Measurements from ENCODE around the gene RGL1. TPM values are rescaled to one million over a fixed set of nuclear protein-coding genes. Genes with fewer than 3 reads are reported as not detected.

The RGL1 gene
- total and polyA plus RNA-seq, 8 donors: 0.58 to 22.2 (median 8.5) TPM

DNA sequence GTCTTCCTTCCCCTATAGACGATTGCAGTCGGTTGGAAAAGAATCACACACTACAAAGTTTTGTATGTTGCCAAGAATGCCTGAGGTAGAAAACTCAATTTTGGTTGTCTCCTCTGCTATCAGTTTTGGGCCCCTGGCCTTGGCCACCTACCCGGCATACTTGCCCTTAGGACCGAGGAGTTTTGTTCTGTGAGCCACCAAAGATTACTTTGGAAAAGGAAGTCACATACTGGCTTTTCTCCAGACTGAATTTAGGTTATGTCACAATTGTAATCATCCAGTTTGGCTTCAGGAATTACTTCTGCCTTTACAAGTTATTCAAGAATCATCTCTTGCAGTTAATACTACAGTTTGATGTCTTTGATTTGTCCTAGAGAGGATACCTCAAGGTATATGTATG lies 71.4 kb downstream of the RGL1 start:
- no peaks in the 10 kb centered on the region for H3K9me3 ChIP-seq
- WGBS, 5 donors: 44 to 64% (median 57%) methylated on average over 4 of the region's 4 CpGs
- DNase-seq: no peak
- H3K27ac ChIP-seq: peak overlapping the region in 4 of 5 donors; percentile 53 to 80 (median 74)
- intact Hi-C loops (cut with DNase I; ENCODE audit: low total_unique reads): no loop called here
- H3K27me3 ChIP-seq: no peaks in the 10 kb centered on the region
- TF ChIP-seq POLR2AphosphoS5 (IDR thresholded peaks at IDR 0.05) (no peak), EP300 (IDR thresholded peaks at IDR 0.05) (no peak), POLR2A (IDR thresholded peaks at IDR 0.05) (no peak), CTCF (IDR thresholded peaks at IDR 0.05) (no peak)
- peaks cover 0 to 1% (median 0%) of the 10 kb centered on the region in 4 donors for H3K36me3 ChIP-seq
- peaks cover 6 to 61% (median 34%) of the 10 kb centered on the region in 4 donors for H3K4me1 ChIP-seq
- H3K4me3 ChIP-seq: no peak overlapping the region

DNA sequence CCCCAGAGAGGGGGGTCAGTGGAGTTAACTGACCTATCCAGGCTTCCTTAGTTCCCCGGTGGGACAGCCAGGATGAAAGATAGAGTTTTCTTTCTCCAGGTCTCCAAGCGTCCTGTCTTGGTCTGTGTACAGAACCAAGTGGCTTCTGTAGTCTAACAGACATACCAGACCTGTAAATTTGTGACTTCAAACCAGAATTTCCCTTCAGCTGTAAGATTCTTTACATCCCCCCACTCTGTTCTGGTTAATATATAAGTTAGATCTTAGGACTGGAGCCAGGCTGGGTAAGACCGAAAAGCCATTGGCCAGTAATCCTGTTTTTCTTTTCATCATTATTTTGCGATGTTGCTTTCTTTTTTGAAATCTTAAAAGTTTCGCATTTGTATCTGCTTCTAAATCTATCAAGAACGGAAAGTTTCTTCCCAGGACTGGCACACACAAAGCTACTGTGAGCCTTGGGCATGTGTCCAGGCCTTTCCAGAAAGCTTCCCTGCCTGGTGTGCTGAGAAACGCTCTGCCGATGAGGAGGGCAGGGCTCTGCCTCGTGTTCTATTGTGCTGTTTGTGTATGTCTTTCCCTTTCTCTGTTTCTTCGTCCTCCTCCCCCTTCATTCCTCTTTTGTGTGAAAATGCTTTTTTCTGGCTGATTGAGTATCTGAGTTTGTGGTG lies 72.3 kb downstream of the RGL1 start:
- Histone ChIP-seq H3K9me3 (no peaks in the 10 kb centered on the region), H3K27me3 (no peaks in the 10 kb centered on the region), H3K27ac (peak overlapping the region in 4 of 5 donors; percentile 53 to 80 (median 74)), H3K4me1 (peaks cover 9 to 61% (median 39%) of the 10 kb centered on the region in 4 donors), H3K4me3 (peak overlapping the region in 2 of 4 donors; percentile 14 to 23), H3K36me3 (peaks cover 0 to 3% (median 0%) of the 10 kb centered on the region in 4 donors)
- DNase-seq: peak; percentile 53 to 79
- 26 to 41% (median 33%) methylated on average over 10 of the region's 10 CpGs for WGBS, 5 donors
- intact Hi-C loops (cut with DNase I; ENCODE audit: low total_unique reads): no loop called here
- TF ChIP-seq EP300 (IDR thresholded peaks at IDR 0.05) (no peak), CTCF (IDR thresholded peaks at IDR 0.05) (no peak), POLR2A (IDR thresholded peaks at IDR 0.05) (no peak), POLR2AphosphoS5 (IDR thresholded peaks at IDR 0.05) (no peak)

DNA sequence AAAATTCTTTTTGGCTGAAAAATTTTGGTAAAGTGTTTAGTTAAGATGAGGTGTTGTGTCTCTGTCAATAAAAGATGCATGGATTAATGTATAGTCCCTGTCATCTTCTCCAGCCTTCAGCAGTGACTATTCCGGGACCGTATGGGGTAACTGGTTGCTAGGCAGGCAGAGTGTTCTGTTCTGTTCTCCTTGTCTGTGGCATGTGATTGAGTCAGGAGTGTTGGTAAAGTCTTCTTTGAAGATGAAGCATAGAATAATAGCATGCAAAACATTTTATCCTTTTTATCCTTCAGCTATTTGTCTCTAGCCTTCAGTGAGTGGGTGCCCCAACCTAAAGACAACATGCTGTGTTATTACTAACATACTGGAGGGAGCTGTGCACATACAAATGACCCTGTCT lies 74.6 kb downstream of the RGL1 start:
- no peak overlapping the region for H3K27ac ChIP-seq
- no peak for DNase-seq

DNA sequence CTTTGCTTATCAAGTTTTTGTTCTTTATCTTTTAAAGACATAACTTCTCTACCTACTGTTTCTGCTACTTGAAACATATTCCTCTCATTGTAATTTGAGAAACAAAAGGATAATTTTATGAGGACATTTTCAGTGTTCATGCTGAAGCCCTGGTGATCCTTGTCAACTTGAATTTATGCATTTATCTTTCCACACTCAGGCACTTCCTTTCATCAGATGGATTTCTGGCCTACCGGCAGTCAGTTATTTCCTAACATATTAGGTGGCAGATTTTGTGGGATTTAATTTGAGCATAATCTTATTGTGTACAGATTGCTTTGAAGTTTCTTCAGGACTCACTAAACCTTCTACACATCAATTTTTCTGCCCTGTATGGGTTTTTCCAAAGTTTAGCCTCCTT lies 75.0 kb downstream of the RGL1 start:
- peaks cover 0 to 9% (median 4%) of the 10 kb centered on the region in 4 donors for H3K36me3 ChIP-seq
- no peaks in the 10 kb centered on the region for H3K27me3 ChIP-seq
- no peak for DNase-seq
- peaks cover 9 to 62% (median 29%) of the 10 kb centered on the region in 4 donors for H3K4me1 ChIP-seq
- intact Hi-C loops (cut with DNase I; ENCODE audit: low total_unique reads): no loop called here
- H3K9me3 ChIP-seq: no peaks in the 10 kb centered on the region
- TF ChIP-seq POLR2AphosphoS5 (IDR thresholded peaks at IDR 0.05) (no peak), POLR2A (IDR thresholded peaks at IDR 0.05) (no peak), EP300 (IDR thresholded peaks at IDR 0.05) (no peak), CTCF (IDR thresholded peaks at IDR 0.05) (no peak)
- H3K27ac ChIP-seq: no peak overlapping the region
- 73 to 86% (median 81%) methylated on average over 1 of the region's 1 CpG for WGBS, 5 donors
- no peak overlapping the region for H3K4me3 ChIP-seq

More for the DNA sequence above, 74.6 kb downstream of the RGL1 start:
- intact Hi-C loops (cut with DNase I; ENCODE audit: low total_unique reads): no loop called here
- H3K4me1 ChIP-seq: peaks cover 9 to 62% (median 30%) of the 10 kb centered on the region in 4 donors
- TF ChIP-seq EP300 (IDR thresholded peaks at IDR 0.05): no peak
- no peak for TF ChIP-seq POLR2A (IDR thresholded peaks at IDR 0.05)
- no peak for TF ChIP-seq POLR2AphosphoS5 (IDR thresholded peaks at IDR 0.05)
- no peak for TF ChIP-seq CTCF (IDR thresholded peaks at IDR 0.05)
- H3K36me3 ChIP-seq: peaks cover 0 to 9% (median under 1%) of the 10 kb centered on the region in 4 donors
- 41 to 98% (median 65%) methylated on average over 2 of the region's 2 CpGs for WGBS, 5 donors
- H3K27me3 ChIP-seq: no peaks in the 10 kb centered on the region
- H3K4me3 ChIP-seq: no peak overlapping the region
- no peaks in the 10 kb centered on the region for H3K9me3 ChIP-seq
